SK-N-SH treated with all-trans-retinoic acid at 6 μM for 48 hours (cell line): Measurements from ENCODE around the gene ACOXL.

Source experiments
- ATAC-seq: fragments of 200-7000 bp; cut with Tn5 transposase; 3 replicates; pipeline ENCODE4 v1.9.1; 2020; ENCODE audit warnings: mild to moderate bottlenecking, moderate library complexity
- ARNTL ChIP-seq: fragments of 450-650 bp; formaldehyde crosslinking; IDR thresholded peaks from 2 replicates; pipeline ENCODE4 v1.5.0; 2020; ENCODE audit warnings: low read depth, mild to moderate bottlenecking, moderate library complexity, borderline replicate concordance
- CREB5 ChIP-seq: fragments of 250-450 bp; sonication (Bioruptor Pico); IDR thresholded peaks from 2 replicates; pipeline ENCODE4 v1.5.1; 2020; ENCODE audit warnings: low read depth, mild to moderate bottlenecking, moderate library complexity
- CSDC2 ChIP-seq: fragments of 250-450 bp; sonication (Bioruptor Pico); IDR thresholded peaks from 2 replicates; pipeline ENCODE4 v1.5.0; 2020; ENCODE audit warnings: mild to moderate bottlenecking, moderate library complexity
- CSRNP3 ChIP-seq: fragments of 250-450 bp; sonication (Bioruptor Pico); IDR thresholded peaks from 2 replicates; pipeline ENCODE4 v1.5.1; 2021; ENCODE audit warnings: mild to moderate bottlenecking, moderate library complexity
- ESRRG ChIP-seq: fragments of 250-450 bp; sonication (Bioruptor Pico); IDR thresholded peaks from 2 replicates; pipeline ENCODE4 v1.6.1; 2021; ENCODE audit warnings: mild to moderate bottlenecking
- GLIS3 ChIP-seq: fragments of 250-450 bp; sonication (Bioruptor Pico); IDR thresholded peaks from 2 replicates; pipeline ENCODE4 v1.5.0; 2020; ENCODE audit warnings: mild to moderate bottlenecking, moderate library complexity
- ISL1 ChIP-seq: fragments of 250-450 bp; sonication (Bioruptor Pico); IDR thresholded peaks from 2 replicates; pipeline ENCODE4 v2.1.2; 2022; ENCODE audit warnings: mild to moderate bottlenecking, moderate library complexity
- OSR1 ChIP-seq: fragments of 250-450 bp; sonication (Bioruptor Pico); IDR thresholded peaks from 2 replicates; pipeline ENCODE4 v1.8.0; 2022; ENCODE audit warnings: moderate library complexity, mild to moderate bottlenecking, inconsistent platforms
- RARB ChIP-seq: fragments of 250-450 bp; sonication (Bioruptor Pico); IDR thresholded peaks from 2 replicates; pipeline ENCODE4 v1.8.0; 2021; ENCODE audit warnings: mild to moderate bottlenecking, moderate library complexity
- SNAI2 ChIP-seq: fragments of 250-450 bp; sonication (Bioruptor Pico); IDR thresholded peaks from 2 replicates; pipeline ENCODE4 v1.5.0; 2020; ENCODE audit warnings: mild to moderate bottlenecking, moderate library complexity
- TCF4 ChIP-seq: fragments of 250-450 bp; sonication (Bioruptor Pico); IDR thresholded peaks from 2 replicates; pipeline ENCODE4 v1.8.0; 2021; ENCODE audit warnings: mild to moderate bottlenecking, moderate library complexity, borderline replicate concordance
- TOX ChIP-seq: fragments of 250-450 bp; sonication (Bioruptor Pico); IDR thresholded peaks from 2 replicates; pipeline ENCODE4 v1.8.0; 2021; ENCODE audit warnings: mild to moderate bottlenecking, moderate library complexity, borderline replicate concordance
- ZC3H10 ChIP-seq: fragments of 250-450 bp; sonication (Bioruptor Pico); IDR thresholded peaks from 2 replicates; pipeline ENCODE4 v1.5.1; 2021; ENCODE audit warnings: mild to moderate bottlenecking, moderate library complexity
- ZFP3 ChIP-seq: fragments of 250-450 bp; sonication (Bioruptor Pico); IDR thresholded peaks from 2 replicates; pipeline ENCODE4 v1.5.0; 2020; ENCODE audit warnings: mild to moderate bottlenecking, moderate library complexity
- ZFP30 ChIP-seq: fragments of 450-650 bp; formaldehyde crosslinking; IDR thresholded peaks from 2 replicates; pipeline ENCODE4 v1.5.0; 2022; ENCODE audit warnings: mild to moderate bottlenecking, moderate library complexity
- ZNF565 ChIP-seq: fragments of 450-650 bp; formaldehyde crosslinking; conservative IDR thresholded peaks from 2 replicates; pipeline ENCODE4 v1.5.0; 2020; ENCODE audit warnings: low read depth, mild to moderate bottlenecking, moderate library complexity
- ZNF8 ChIP-seq: fragments of 450-650 bp; formaldehyde crosslinking; IDR thresholded peaks from 2 replicates; pipeline ENCODE4 v1.5.0; 2020; ENCODE audit warnings: mild to moderate bottlenecking, moderate library complexity
- TF ChIP-seq, protein P1 (sequence below): fragments of 250-450 bp; sonication (Bioruptor Pico); IDR thresholded peaks from 2 replicates; pipeline ENCODE4 v1.5.0; 2020; ENCODE audit warnings: mild to moderate bottlenecking, moderate library complexity
- TF ChIP-seq, protein P2 (sequence below): fragments of 250-450 bp; sonication (Bioruptor Pico); IDR thresholded peaks from 2 replicates; pipeline ENCODE4 v1.8.0; 2020; ENCODE audit warnings: mild to moderate bottlenecking, moderate library complexity, borderline replicate concordance
- TF ChIP-seq, protein P3 (sequence below): fragments of 250-450 bp; sonication (Bioruptor Pico); IDR thresholded peaks from 2 replicates; pipeline ENCODE4 v1.8.0; 2021; ENCODE audit warnings: low read depth, mild to moderate bottlenecking, moderate library complexity, borderline replicate concordance

Gene ACOXL

DNA sequence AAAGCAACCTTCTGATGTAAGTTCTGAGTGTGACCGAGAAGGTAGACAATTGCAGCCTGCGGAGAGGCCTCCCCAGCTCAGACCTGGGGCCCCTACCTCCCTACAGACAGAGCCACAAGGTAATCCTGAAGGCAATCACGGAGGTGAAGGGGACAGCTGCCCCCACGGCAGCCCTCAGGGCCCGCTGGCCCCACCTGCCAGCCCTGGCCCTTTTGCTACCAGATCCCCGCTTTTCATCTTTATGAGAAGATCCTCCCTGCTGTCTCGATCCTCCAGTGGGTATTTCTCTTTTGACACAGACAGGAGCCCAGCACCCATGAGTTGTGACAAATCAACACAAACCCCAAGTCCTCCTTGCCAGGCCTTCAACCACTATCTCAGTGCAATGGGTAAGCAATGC is 391.4 kb downstream of the ACOXL start (continued):
- TF ChIP-seq ZFP3 = no peak
- TF ChIP-seq, all 23 proteins: peak for 0

DNA sequence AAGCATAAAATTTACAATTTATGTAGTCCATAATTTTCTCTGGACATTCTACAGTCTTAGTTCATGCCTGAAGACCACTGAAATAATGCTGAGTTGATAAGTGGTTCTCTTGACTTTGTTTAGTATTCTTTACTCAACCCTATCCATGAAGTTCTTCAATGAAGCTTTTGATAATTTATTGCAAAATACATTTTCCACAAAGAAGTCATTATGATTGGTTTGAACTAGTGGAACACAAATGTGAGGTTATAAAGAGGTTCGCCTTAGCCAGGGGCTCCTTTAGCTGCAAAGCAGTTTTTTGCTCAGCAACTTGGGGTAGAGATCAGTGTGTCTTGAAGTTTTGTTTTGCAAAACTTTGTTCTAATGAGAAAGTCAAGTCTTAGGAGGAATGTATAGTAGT is 394.2 kb downstream of the ACOXL start:
- TF ChIP-seq ZFP30 (CRISPR knock-in tag) = no peak
- no peak for TF ChIP-seq ZFP3
- no peak for TF ChIP-seq CREB5 (CRISPR knock-in tag)
- no peak for TF ChIP-seq ISL1
- no peak for TF ChIP-seq CSDC2 (CRISPR knock-in tag)
- TF ChIP-seq, protein P1, sequence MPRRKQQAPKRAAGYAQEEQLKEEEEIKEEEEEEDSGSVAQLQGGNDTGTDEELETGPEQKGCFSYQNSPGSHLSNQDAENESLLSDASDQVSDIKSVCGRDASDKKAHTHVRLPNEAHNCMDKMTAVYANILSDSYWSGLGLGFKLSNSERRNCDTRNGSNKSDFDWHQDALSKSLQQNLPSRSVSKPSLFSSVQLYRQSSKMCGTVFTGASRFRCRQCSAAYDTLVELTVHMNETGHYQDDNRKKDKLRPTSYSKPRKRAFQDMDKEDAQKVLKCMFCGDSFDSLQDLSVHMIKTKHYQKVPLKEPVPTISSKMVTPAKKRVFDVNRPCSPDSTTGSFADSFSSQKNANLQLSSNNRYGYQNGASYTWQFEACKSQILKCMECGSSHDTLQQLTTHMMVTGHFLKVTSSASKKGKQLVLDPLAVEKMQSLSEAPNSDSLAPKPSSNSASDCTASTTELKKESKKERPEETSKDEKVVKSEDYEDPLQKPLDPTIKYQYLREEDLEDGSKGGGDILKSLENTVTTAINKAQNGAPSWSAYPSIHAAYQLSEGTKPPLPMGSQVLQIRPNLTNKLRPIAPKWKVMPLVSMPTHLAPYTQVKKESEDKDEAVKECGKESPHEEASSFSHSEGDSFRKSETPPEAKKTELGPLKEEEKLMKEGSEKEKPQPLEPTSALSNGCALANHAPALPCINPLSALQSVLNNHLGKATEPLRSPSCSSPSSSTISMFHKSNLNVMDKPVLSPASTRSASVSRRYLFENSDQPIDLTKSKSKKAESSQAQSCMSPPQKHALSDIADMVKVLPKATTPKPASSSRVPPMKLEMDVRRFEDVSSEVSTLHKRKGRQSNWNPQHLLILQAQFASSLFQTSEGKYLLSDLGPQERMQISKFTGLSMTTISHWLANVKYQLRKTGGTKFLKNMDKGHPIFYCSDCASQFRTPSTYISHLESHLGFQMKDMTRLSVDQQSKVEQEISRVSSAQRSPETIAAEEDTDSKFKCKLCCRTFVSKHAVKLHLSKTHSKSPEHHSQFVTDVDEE (CRISPR knock-in tag) = no peak
- no peak for ATAC-seq

DNA sequence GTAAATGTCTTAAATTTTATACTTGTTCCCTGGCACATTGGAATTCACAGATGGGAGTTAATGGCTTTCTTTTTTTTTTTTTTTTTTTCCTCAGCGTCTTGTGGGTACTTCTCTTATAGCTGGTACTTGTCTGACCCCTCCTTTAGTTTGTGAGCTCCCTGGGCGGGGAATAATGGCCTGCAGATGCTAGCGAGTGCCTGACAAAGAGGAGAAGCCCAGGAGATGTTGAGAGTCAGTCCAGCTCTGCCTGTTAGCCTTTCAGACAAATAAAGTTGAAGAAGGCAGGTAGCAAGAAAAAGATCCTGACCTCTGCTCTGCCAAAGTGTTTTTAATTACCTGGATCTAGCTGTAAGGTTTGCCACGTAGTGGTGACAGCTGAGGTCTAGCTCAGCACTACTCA is 395.0 kb downstream of the ACOXL start:
- TF ChIP-seq ZFP3 = no peak
- no peak for TF ChIP-seq ZFP30 (CRISPR knock-in tag)
- no peak for TF ChIP-seq OSR1 (CRISPR knock-in tag)
- no peak for TF ChIP-seq ZNF565
- TF ChIP-seq, protein P2, sequence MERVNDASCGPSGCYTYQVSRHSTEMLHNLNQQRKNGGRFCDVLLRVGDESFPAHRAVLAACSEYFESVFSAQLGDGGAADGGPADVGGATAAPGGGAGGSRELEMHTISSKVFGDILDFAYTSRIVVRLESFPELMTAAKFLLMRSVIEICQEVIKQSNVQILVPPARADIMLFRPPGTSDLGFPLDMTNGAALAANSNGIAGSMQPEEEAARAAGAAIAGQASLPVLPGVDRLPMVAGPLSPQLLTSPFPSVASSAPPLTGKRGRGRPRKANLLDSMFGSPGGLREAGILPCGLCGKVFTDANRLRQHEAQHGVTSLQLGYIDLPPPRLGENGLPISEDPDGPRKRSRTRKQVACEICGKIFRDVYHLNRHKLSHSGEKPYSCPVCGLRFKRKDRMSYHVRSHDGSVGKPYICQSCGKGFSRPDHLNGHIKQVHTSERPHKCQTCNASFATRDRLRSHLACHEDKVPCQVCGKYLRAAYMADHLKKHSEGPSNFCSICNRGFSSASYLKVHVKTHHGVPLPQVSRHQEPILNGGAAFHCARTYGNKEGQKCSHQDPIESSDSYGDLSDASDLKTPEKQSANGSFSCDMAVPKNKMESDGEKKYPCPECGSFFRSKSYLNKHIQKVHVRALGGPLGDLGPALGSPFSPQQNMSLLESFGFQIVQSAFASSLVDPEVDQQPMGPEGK (CRISPR knock-in tag) = no peak
- no peak for TF ChIP-seq GLIS3 (CRISPR knock-in tag)
- TF ChIP-seq CREB5 (CRISPR knock-in tag) = no peak
- no peak for TF ChIP-seq ZNF8
- no peak for TF ChIP-seq CSDC2 (CRISPR knock-in tag)
- TF ChIP-seq, protein P1 (CRISPR knock-in tag) = no peak
- no peak for TF ChIP-seq ESRRG (CRISPR knock-in tag)
- TF ChIP-seq ARNTL = no peak
- no peak for TF ChIP-seq RARB (CRISPR knock-in tag)
- TF ChIP-seq SNAI2 (CRISPR knock-in tag) = no peak
- ATAC-seq = no peak

DNA sequence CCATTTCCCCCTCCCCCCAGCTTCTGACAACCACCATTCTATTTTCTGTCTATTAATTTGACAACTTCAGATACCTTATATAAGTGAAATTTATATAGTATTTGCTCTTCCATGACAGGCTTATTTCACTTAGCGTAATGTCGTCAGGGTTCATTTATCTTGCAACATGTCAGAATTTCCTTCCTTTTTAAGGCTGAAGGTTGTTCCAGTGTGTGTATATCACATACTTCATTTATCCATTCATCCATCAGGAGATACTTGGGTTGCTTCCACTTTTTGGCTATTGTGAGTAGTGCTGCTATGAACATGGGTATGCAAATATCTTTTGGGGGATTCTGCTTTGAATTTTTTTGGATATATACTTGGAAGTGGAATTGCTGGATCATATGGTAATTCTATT is 395.7 kb downstream of the ACOXL start:
- ATAC-seq = no peak
- no peak for TF ChIP-seq CSRNP3 (CRISPR knock-in tag)
- TF ChIP-seq TCF4 = no peak
- TF ChIP-seq SNAI2 (CRISPR knock-in tag) = no peak
- no peak for TF ChIP-seq ZC3H10 (CRISPR knock-in tag)
- TF ChIP-seq, protein P3, sequence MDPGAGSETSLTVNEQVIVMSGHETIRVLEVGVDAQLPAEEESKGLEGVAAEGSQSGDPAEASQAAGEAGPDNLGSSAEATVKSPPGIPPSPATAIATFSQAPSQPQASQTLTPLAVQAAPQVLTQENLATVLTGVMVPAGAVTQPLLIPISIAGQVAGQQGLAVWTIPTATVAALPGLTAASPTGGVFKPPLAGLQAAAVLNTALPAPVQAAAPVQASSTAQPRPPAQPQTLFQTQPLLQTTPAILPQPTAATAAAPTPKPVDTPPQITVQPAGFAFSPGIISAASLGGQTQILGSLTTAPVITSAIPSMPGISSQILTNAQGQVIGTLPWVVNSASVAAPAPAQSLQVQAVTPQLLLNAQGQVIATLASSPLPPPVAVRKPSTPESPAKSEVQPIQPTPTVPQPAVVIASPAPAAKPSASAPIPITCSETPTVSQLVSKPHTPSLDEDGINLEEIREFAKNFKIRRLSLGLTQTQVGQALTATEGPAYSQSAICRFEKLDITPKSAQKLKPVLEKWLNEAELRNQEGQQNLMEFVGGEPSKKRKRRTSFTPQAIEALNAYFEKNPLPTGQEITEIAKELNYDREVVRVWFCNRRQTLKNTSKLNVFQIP = no peak
- no peak for TF ChIP-seq ISL1
- no peak for TF ChIP-seq GLIS3 (CRISPR knock-in tag)
- TF ChIP-seq, protein P1 (CRISPR knock-in tag) = no peak
- no peak for TF ChIP-seq OSR1 (CRISPR knock-in tag)
- no peak for TF ChIP-seq TOX (CRISPR knock-in tag)
- no peak for TF ChIP-seq ARNTL
- TF ChIP-seq CSDC2 (CRISPR knock-in tag) = no peak
